SK-N-SH (cell line): ENCODE data around the gene FRS3. TPM values are rescaled to one million over a fixed set of nuclear protein-coding genes. Genes with fewer than 3 reads are reported as not detected.

Experiments
- CTCF ChIA-PET: fragments of 300-600, 350-600 bp; formaldehyde crosslinking; extraction: SDS; loops from one replicate; lab custom pipeline; 2021; lab: Yijun Ruan, JAX
- POLR2A ChIA-PET: fragments of 350-600 bp; sonication (Branson Sonifier 250); formaldehyde crosslinking; extraction: SDS; loops from one replicate; lab custom pipeline; 2020; ENCODE audit warnings: antibody characterized with exemption, inconsistent platforms; lab: Yijun Ruan, JAX
- DNase-seq: peaks from one replicate; pipeline ENCODE4 v3.0.0; 2012
- H2AFZ ChIP-seq: fragments of 200-600 bp; sonication (generic); 2 replicates; pipeline ENCODE4 v1.8.1; 2016; ENCODE audit warnings: antibody characterized with exemption, mild to moderate bottlenecking, low read depth
- H3F3A ChIP-seq: fragments of 200-600 bp; sonication (generic); replicated peaks from 2 replicates; pipeline ENCODE3; 2016; ENCODE audit warnings: antibody characterized with exemption, mild to moderate bottlenecking; ENCODE audit not compliant: insufficient read depth
- H3K27ac ChIP-seq, 2 experiments: fragments of 200-500 bp in 1 of 2; fragments of 200-600 bp in 1 of 2; sonication (Bioruptor generic) in 1 of 2; sonication (generic), shearing (Covaris generic) in 1 of 2; 2 replicates each; pipeline versions ENCODE4 v1.5.1 to v1.6.1; 2014 to 2016; ENCODE audit warnings: low read depth in 2 of 2, inconsistent platforms in 1 of 2, low read length in 1 of 2, mild to moderate bottlenecking in 1 of 2, mixed read lengths in 1 of 2
- H3K27me3 ChIP-seq: fragments of 200-600 bp; sonication (generic), shearing (Covaris generic); 2 replicates; pipeline ENCODE4 v1.6.1; 2016; ENCODE audit warnings: mixed run types; ENCODE audit not compliant: insufficient read depth
- H3K36me3 ChIP-seq, 2 experiments: fragments of 200-500 bp in 1 of 2; fragments of 200-600 bp in 1 of 2; sonication (Bioruptor generic) in 1 of 2; sonication (generic) in 1 of 2; replicated peaks in 1 of 2; 2 replicates each; pipeline versions ENCODE3 to v1.5.1; 2014 to 2016; ENCODE audit warnings: low read length in 1 of 2, mild to moderate bottlenecking in 1 of 2; ENCODE audit not compliant: insufficient read depth in 2 of 2, control insufficient read depth in 1 of 2
- H3K4me1 ChIP-seq, 2 experiments: fragments of 200-500 bp in 1 of 2; fragments of 200-600 bp in 1 of 2; sonication (Bioruptor generic) in 1 of 2; sonication (generic), shearing (Covaris generic) in 1 of 2; 2 replicates each; pipeline versions ENCODE4 v1.5.1 to v1.6.1; 2014 to 2016; ENCODE audit warnings: low read depth in 1 of 2, low read length in 1 of 2, mixed run types in 1 of 2; ENCODE audit not compliant: insufficient read depth in 2 of 2, control insufficient read depth in 1 of 2
- H3K4me2 ChIP-seq: fragments of 200-600 bp; sonication (generic), shearing (Covaris generic); 2 replicates; pipeline ENCODE4 v1.6.1; 2017; ENCODE audit warnings: mixed run types
- H3K4me3 ChIP-seq, 2 experiments: fragments of 200-500 bp in 1 of 2; fragments of 200-600 bp in 1 of 2; sonication (Bioruptor generic) in 1 of 2; sonication (generic), shearing (Covaris generic) in 1 of 2; 2 replicates each; pipeline versions ENCODE4 v1.5.1 to v1.8.1; 2014 to 2016; ENCODE audit warnings: low read depth in 2 of 2, inconsistent platforms in 1 of 2, low read length in 1 of 2, mild to moderate bottlenecking in 1 of 2, mixed read lengths in 1 of 2, moderate library complexity in 1 of 2
- H3K79me2 ChIP-seq: fragments of 200-600 bp; sonication (generic); 2 replicates; pipeline ENCODE4 v1.8.1; 2017; ENCODE audit warnings: mild to moderate bottlenecking; ENCODE audit not compliant: insufficient read depth
- H3K9ac ChIP-seq: fragments of 200-600 bp; sonication (generic); 2 replicates; pipeline ENCODE4 v1.6.1; 2017; ENCODE audit warnings: mixed run types
- H3K9me2 ChIP-seq: fragments of 200-600 bp; sonication (generic); 2 replicates; pipeline ENCODE4 v1.6.1; 2017; ENCODE audit warnings: mixed run types
- H3K9me3 ChIP-seq: fragments of 200-600 bp; sonication (generic); 2 replicates; pipeline ENCODE4 v1.6.1; 2017; ENCODE audit warnings: mixed run types, mild to moderate bottlenecking, moderate library complexity
- H4K20me1 ChIP-seq: fragments of 200-600 bp; sonication (generic); 2 replicates; pipeline ENCODE4 v1.6.1; 2017; ENCODE audit warnings: mild to moderate bottlenecking, mixed run types; ENCODE audit not compliant: insufficient read depth
- CHD2 ChIP-seq: fragments of 150-350 bp; IDR thresholded peaks from 2 replicates; pipeline ENCODE4 v1.6.1; 2018; ENCODE audit warnings: low read length; ENCODE audit not compliant: partially characterized antibody
- CTCF ChIP-seq: fragments of 200-600 bp; sonication (generic); IDR thresholded peaks from 2 replicates; pipeline ENCODE4 v1.6.1; 2017; ENCODE audit warnings: antibody characterized with exemption, mild to moderate bottlenecking, moderate library complexity
- ELF1 ChIP-seq: IDR thresholded peaks from 2 replicates; pipeline ENCODE4 v1.4.0; 2012
- EP300 ChIP-seq, 2 experiments: IDR thresholded peaks; 2 replicates each; pipeline versions ENCODE4 v1.4.0 to v1.6.1; 2012; ENCODE audit warnings: borderline replicate concordance in 1 of 2, low read depth in 1 of 2, low read length in 1 of 2
- EZH2phosphoT487 ChIP-seq: fragments of 200-600 bp; sonication (generic); IDR thresholded peaks from 2 replicates; pipeline ENCODE4 v1.6.1; 2017; ENCODE audit warnings: low read depth, mixed run types, mild to moderate bottlenecking, antibody characterized with exemption, moderate library complexity, borderline replicate concordance
- JUND ChIP-seq: IDR thresholded peaks from 2 replicates; pipeline ENCODE4 v1.4.0; 2012
- NFIC ChIP-seq: IDR thresholded peaks from 2 replicates; pipeline ENCODE4 v1.4.0; 2012; ENCODE audit warnings: borderline replicate concordance
- POLR2AphosphoS5 ChIP-seq: IDR thresholded peaks from 2 replicates; pipeline ENCODE4 v1.6.1; 2012; ENCODE audit warnings: low read depth, low read length
- RFX5 ChIP-seq: IDR thresholded peaks from 2 replicates; pipeline ENCODE4 v1.6.1; 2012; ENCODE audit warnings: mild to moderate bottlenecking, improper control_type of control experiment, low read length
- TAF1 ChIP-seq: IDR thresholded peaks from 2 replicates; pipeline ENCODE4 v1.6.1; 2012; ENCODE audit warnings: low read depth, mild to moderate bottlenecking, low read length, moderate library complexity, borderline replicate concordance
- TEAD4 ChIP-seq: IDR thresholded peaks from 2 replicates; pipeline ENCODE4 v1.4.0; 2012; ENCODE audit warnings: mild to moderate bottlenecking, borderline replicate concordance; ENCODE audit not compliant: insufficient read depth
- ZBTB33 ChIP-seq: IDR thresholded peaks from 2 replicates; pipeline ENCODE4 v1.4.0; 2012; ENCODE audit warnings: low read depth, borderline replicate concordance
- WGBS: methylation state at CpG from one replicate; pipeline ENCODE4 v1.1.6; 2017; ENCODE audit warnings: low lambda C conversion rate; 5-methylcytosine and 5-hydroxymethylcytosine counted together
- polyA plus RNA-seq, 3 experiments: library from polyadenylated mRNA; depleted of rRNA; stranded (reverse); fragments of >200 nt; gene quantifications; 2 replicates each; pipeline ENCODE4 v1.2.3, GENCODE V29; 2012

Gene FRS3
- polyA plus RNA-seq, 1 of the 3 experiments (the other 2 are of a cell fraction), result 8.6 TPM

GRCh38 chr6:41758641-41759035 lies 21.1 kb downstream of the FRS3 start:
- Histone ChIP-seq H3F3A (no peaks in the 10 kb centered on the region), H3K36me3 (no peaks in the 10 kb centered on the region), H3K9me3 (no peaks in the 10 kb centered on the region), H3K9me2 (no peaks in the 10 kb centered on the region), H2AFZ (no peak overlapping the region), H4K20me1 (no peaks in the 10 kb centered on the region), H3K27me3 (no peaks in the 10 kb centered on the region), H3K9ac (no peak overlapping the region), H3K4me1 (peaks cover 0 to 10% of the 10 kb centered on the region in 2 experiments; a peak in 1 of 4 replicates), H3K27ac (no peak overlapping the region), H3K79me2 (no peaks in the 10 kb centered on the region), H3K4me2 (no peak overlapping the region), H3K4me3 (no peak overlapping the region)
- CTCF ChIA-PET, result interaction anchor here (1.1 to 1.5 kb wide), 2 partner anchors 10 to 23 kb away, joined by 3 to 5 read pairs; partner anchors contain the start of gene TFEB
- 96% methylated on average over 6 of the region's 6 CpGs for WGBS
- DNase-seq, result no peak
- TF ChIP-seq EP300 (IDR thresholded peaks at IDR 0.05; ENCODE audit: borderline replicate concordance in 1 of 2, low read depth in 1 of 2, low read length in 1 of 2) (no peak), ELF1 (no peak), JUND (no peak), CTCF (no peak), NFIC (no peak), CHD2 (no peak), EZH2phosphoT487 (no peak), POLR2AphosphoS5 (no peak), TAF1 (no peak), ZBTB33 (no peak)
- POLR2A ChIA-PET, result interaction anchor here (1.0 kb wide), 1 partner anchor 10 kb away, joined by 3 read pairs; no protein-coding TSS in a partner anchor

- H3K27ac ChIP-seq, result no peak overlapping the region
- H3K79me2 ChIP-seq, result no peaks in the 10 kb centered on the region
- no peaks in the 10 kb centered on the region for H3F3A ChIP-seq
- WGBS, result 71% methylated on average over 6 of the region's 8 CpGs
- no peak for DNase-seq
- no peaks in the 10 kb centered on the region for H3K36me3 ChIP-seq
- H2AFZ ChIP-seq, result no peak overlapping the region
- H3K27me3 ChIP-seq, result no peaks in the 10 kb centered on the region
- TF ChIP-seq EP300 (IDR thresholded peaks at IDR 0.05; ENCODE audit: borderline replicate concordance in 1 of 2, low read depth in 1 of 2, low read length in 1 of 2) (no peak), RFX5 (no peak), ZBTB33 (no peak), TEAD4 (no peak), POLR2AphosphoS5 (no peak)
- TF ChIP-seq, all 33 proteins: peak for 0
- Histone ChIP-seq H3K9ac (no peak overlapping the region), H3K4me1 (peaks cover 0 to 6% of the 10 kb centered on the region in 2 experiments; a peak in 1 of 4 replicates), H3K4me3 (no peak overlapping the region), H4K20me1 (no peaks in the 10 kb centered on the region), H3K9me3 (no peaks in the 10 kb centered on the region), H3K4me2 (no peak overlapping the region), H3K9me2 (no peaks in the 10 kb centered on the region)
- POLR2A ChIA-PET, result no interaction called here
- CTCF ChIA-PET, result interaction anchor here (1.1 to 1.5 kb wide), 2 partner anchors 23 to 391 kb away, joined by 3 to 5 read pairs; partner anchors contain the start of gene TFEB
Observed at GRCh38 chr6:41757931-41758640, 21.6 kb downstream of the FRS3 start.
